ENCODE measurements around the gene PHF21A. TPM values are rescaled to one million over a fixed set of nuclear protein-coding genes. Genes with fewer than 3 reads are reported as not detected.
A peak's percentile ranks its signal among the peaks of the same experiment; 100 is the strongest.

Gene PHF21A
- polyA plus RNA-seq, 3 donors: 41.0 to 48.1 (median 47.5) TPM

GRCh38 chr11:46090375-46090774 lies 30.9 kb downstream of the PHF21A start:
- no peak for DNase-seq (ENCODE audit: low read depth in 3 of 3, low spot score in 2 of 3)

DNA sequence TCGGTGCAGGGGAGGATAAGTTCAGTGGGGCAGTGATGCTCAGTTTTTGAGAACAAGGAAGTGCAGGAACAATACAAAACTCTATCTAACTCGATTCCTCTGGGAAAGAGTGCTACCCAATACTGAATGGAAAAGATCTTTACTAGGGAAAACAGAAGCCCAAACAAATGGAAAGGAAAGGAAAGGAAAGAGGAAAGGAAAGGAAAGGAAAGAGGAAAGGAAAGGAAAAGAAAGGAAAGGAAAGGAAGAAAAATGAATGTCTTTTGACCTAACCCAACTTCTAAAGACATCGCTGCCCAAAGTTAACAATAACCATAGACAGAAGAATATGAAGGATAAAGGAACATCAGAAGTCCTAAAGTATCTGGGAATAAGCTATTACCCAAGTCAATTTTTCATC lies 41.6 kb downstream of the PHF21A start:
- no peak for DNase-seq (ENCODE audit: low read depth in 3 of 3, low spot score in 2 of 3)

DNA sequence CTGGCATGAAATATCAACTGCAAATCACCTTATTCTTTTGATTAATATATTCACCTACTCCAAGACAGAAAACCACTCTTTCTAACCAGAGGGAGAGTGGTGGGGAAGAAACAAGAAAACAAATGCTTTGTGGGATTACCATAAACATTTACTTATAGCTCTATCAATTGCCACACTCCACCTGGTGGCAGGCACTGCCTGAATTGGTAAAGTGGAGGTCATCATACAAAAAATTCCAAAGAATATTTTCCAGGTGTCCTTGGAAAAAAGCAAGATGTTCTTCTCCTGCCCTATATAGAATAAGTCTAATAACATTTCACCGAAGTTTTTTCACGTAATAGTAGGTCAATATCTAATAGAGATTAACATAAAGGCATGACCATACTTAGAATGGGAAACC lies 45.3 kb downstream of the PHF21A start:
- DNase-seq (ENCODE audit: low read depth in 3 of 3, low spot score in 2 of 3): no peak

- DNase-seq (ENCODE audit: low read depth in 3 of 3, low spot score in 2 of 3): no peak
Observed at GRCh38 chr11:46075168-46075567, 46.1 kb downstream of the PHF21A start.

DNA sequence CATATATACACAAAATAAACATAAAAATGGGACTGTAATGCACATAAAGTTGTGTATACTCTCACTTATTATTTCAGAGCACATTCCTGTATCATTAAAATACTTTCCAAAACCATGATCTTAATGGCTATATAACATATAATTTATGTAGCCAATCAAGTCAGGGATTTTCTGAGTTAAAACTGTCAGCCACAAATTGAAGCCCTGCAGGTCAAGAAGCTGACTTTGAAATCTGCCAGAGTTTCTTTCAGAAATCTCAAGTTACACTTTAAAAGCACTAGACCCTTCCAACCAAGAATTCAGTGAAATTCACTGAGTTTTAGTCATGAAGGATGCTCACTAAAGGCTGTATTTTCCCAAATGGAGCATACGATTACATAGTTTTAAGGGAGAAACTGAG lies 47.6 kb downstream of the PHF21A start:
- DNase-seq (ENCODE audit: low read depth in 3 of 3, low spot score in 2 of 3): no peak

- no peak for DNase-seq (ENCODE audit: low read depth in 3 of 3, low spot score in 2 of 3)
Observed at GRCh38 chr11:46072172-46072964, 48.9 kb downstream of the PHF21A start.

- DNase-seq (ENCODE audit: low read depth in 3 of 3, low spot score in 2 of 3): no peak
Observed at GRCh38 chr11:46071091-46071490, 50.2 kb downstream of the PHF21A start.

DNA sequence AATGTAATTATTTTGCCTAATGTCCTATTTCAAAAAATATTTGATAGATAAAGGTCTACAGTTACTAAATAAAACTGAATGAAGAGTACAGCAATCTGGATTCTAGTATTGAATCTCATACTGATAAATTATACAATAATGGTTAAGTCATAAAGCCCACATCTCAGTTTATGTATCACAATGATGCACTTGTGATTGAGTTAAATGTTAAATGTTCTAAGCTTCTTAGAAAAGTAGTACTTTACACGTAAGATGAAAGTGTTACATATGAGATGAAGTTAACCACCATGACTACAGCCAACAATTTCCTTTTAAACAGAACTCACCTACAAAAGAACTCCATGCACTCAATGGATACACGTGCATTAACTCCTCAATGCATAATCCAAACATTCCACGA lies 51.7 kb downstream of the PHF21A start:
- no peak for DNase-seq (ENCODE audit: low read depth in 3 of 3, low spot score in 2 of 3)

GRCh38 chr11:46066335-46066734 lies 54.9 kb downstream of the PHF21A start:
- DNase-seq (ENCODE audit: low read depth in 3 of 3, low spot score in 2 of 3): no peak

DNA sequence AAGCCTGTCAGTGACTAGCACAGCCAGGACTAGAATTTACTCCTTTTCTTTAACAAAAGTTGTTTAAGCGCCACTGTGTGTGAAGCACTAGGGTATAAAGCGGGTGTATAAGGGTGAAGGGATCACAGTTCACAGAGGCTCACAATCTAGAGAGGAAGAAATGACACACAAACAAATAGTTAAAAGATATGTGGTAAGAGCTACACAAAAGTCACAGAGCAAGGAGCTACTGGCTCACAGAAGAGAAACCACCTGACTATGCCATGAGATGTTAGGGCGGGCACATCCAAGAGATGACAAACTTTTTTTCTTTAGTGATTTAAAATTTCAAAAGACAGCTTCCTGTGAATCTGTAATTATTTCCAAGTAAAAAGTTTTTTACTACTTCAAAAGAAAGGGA lies 55.6 kb downstream of the PHF21A start:
- DNase-seq (ENCODE audit: low read depth in 3 of 3, low spot score in 2 of 3): no peak

DNA sequence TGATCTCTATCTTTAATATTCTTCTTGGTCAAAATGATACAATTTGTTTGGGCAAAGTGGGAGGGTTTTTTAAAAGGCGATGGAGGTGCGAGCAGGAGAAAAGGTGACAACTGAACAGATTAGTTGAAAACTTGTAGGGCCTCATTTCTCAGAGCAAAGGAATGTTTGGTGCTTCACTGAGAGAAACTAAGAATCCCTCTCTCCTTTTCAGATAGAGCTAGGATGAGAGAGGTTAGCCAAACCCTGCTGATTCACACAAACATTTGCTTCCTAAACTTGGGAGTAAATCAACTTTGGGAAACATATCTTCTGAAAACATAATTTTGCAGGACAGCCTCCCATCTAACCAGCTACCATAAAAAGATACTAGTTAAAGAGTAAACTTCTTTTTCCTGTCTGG lies 57.0 kb downstream of the PHF21A start:
- DNase-seq (ENCODE audit: low read depth in 3 of 3, low spot score in 2 of 3): no peak

- DNase-seq (ENCODE audit: low read depth in 3 of 3, low spot score in 2 of 3): no peak
Observed at GRCh38 chr11:46063138-46063537, 58.1 kb downstream of the PHF21A start.

- DNase-seq (ENCODE audit: low read depth in 3 of 3, low spot score in 2 of 3): no peak
Observed at GRCh38 chr11:46060013-46060412, 61.2 kb downstream of the PHF21A start.

DNA sequence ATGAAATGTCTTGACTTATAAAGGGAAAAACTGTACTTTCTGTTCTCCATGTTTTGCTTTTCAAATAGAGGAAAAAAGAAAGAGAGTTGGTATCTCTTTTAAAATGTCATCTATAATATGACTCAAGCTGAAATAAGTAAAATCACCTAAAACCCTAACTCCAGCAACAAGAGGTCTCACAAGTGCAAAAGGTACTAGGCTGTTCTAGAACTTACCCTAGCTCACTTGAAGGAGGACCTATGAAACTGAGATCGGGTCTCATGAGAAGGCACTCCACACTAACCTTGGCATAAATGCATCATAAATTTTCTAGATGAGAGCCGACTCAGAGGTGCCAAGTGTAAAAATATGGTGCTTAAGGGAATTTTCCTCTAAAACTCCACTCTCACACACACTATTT lies 63.8 kb downstream of the PHF21A start:
- no peak for DNase-seq (ENCODE audit: low read depth in 3 of 3, low spot score in 2 of 3)

- no peak for DNase-seq (ENCODE audit: low read depth in 3 of 3, low spot score in 2 of 3)
Observed at GRCh38 chr11:46055371-46055770, 65.9 kb downstream of the PHF21A start.

- no peak for DNase-seq (ENCODE audit: low read depth in 3 of 3, low spot score in 2 of 3)
Observed at GRCh38 chr11:46051102-46051501, 70.2 kb downstream of the PHF21A start.

DNA sequence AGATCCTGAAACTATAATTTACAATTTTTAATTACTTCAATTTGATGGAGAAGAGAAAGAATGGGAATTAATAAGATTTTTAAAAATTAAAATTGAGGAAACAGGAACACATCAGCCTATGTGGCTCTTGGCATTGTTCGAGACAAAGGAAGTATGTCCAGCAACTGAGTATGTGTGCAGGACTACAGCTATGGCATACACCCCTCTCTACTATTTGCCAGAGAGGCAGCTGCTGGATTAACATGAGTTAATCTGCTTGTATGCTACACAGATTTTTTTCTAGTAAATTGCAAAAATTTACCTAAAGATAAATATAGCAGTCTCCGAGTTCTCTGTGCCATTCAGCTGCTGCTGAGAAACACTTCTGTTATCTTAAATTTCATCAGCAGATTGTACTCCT lies 70.6 kb downstream of the PHF21A start:
- no peak for DNase-seq (ENCODE audit: low read depth in 3 of 3, low spot score in 2 of 3)

DNA sequence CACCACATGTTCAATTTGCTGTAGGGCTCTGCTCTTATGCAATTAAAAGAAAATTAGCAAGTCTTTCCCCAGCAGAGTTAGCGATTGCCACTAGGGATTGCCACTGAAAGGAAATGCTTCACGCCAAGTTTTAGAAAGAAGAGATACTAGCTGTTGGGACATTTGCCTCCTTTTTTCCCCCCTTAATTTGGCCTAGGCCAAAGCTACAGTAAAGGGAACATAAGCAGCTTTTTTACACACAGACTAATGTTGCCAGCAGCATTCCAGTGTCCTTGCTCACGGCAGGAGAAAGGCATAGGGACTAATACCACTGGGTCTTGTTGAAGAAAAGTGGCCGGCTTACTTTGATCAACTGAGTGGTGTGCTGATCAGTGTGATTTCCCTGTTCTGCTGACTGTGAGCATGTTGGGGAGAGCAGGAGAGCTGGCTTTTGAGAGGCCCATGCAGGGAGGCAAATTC lies 71.2 kb downstream of the PHF21A start:
- peak in 2 of 3 donors; percentile 21 to 36 for DNase-seq (ENCODE audit: low read depth in 3 of 3, low spot score in 2 of 3)

- DNase-seq (ENCODE audit: low read depth in 3 of 3, low spot score in 2 of 3): no peak
Observed at GRCh38 chr11:46049325-46049897, 71.8 kb downstream of the PHF21A start.

- no peak for DNase-seq (ENCODE audit: low read depth in 3 of 3, low spot score in 2 of 3)
Observed at GRCh38 chr11:46048198-46048597, 73.1 kb downstream of the PHF21A start.

- no peak for DNase-seq (ENCODE audit: low read depth in 3 of 3, low spot score in 2 of 3)
Observed at GRCh38 chr11:46047520-46047919, 73.7 kb downstream of the PHF21A start.

GRCh38 chr11:46045811-46046210 lies 75.4 kb downstream of the PHF21A start:
- DNase-seq (ENCODE audit: low read depth in 3 of 3, low spot score in 2 of 3): no peak
